Skeletal muscle tissue (tissue), 4 donors: ENCODE measurements around the gene FRMD5. TPM values are rescaled to one million over a fixed set of nuclear protein-coding genes. Genes with fewer than 3 reads are reported as not detected.

Source experiments
- H3K27ac ChIP-seq: one replicate; pipeline ENCODE4 v1.7.0; 2013; ENCODE audit warnings: mild to moderate bottlenecking, low read depth, low read length, inconsistent platforms
- H3K27me3 ChIP-seq, 3 donors: one replicate each; pipeline ENCODE4 v1.7.0; 2013; ENCODE audit warnings: low read length in 3 of 3; ENCODE audit not compliant: control insufficient read depth in 3 of 3, insufficient read depth in 3 of 3
- H3K36me3 ChIP-seq, 3 donors: one replicate each; pipeline ENCODE4 v1.7.0; 2013; ENCODE audit warnings: low read length in 3 of 3; ENCODE audit not compliant: control insufficient read depth in 3 of 3, insufficient read depth in 3 of 3
- H3K4me1 ChIP-seq, 3 donors: one replicate each; pipeline ENCODE4 v1.7.0; 2013; ENCODE audit warnings: low read length in 3 of 3, mild to moderate bottlenecking in 3 of 3; ENCODE audit not compliant: control insufficient read depth in 3 of 3, insufficient read depth in 3 of 3
- H3K4me3 ChIP-seq, 3 donors: one replicate each; pipeline ENCODE4 v1.7.0; 2013; ENCODE audit warnings: low read length in 3 of 3
- H3K9ac ChIP-seq, 3 donors: one replicate each; pipeline ENCODE4 v1.7.0; 2013; ENCODE audit warnings: low read length in 3 of 3, mild to moderate bottlenecking in 3 of 3, moderate library complexity in 2 of 3, low read depth in 1 of 3
- H3K9me3 ChIP-seq, 3 donors: one replicate each; pipeline ENCODE4 v1.7.0; 2013; ENCODE audit warnings: low read length in 3 of 3; ENCODE audit not compliant: control insufficient read depth in 3 of 3
- total RNA-seq: library from RNA; depleted of rRNA; stranded (reverse); fragments of >200 nt; gene quantifications from one replicate; pipeline ENCODE4 v1.2.3, GENCODE V29; 2014
- donor health status: Osteomylitis.

The FRMD5 gene
- total RNA-seq, 1 donor from 2014 or later, result 3.7 TPM

GRCh38 chr15:44102675-44103254 lies 92.3 kb downstream of the FRMD5 start:
- no peak overlapping the region for H3K9ac ChIP-seq
- H3K36me3 ChIP-seq, result no peaks in the 10 kb centered on the region
- no peaks in the 10 kb centered on the region for H3K4me1 ChIP-seq
- H3K4me3 ChIP-seq, result no peak overlapping the region
- no peaks in the 10 kb centered on the region for H3K9me3 ChIP-seq
- H3K27me3 ChIP-seq, result no peaks in the 10 kb centered on the region
- no peak overlapping the region for H3K27ac ChIP-seq

GRCh38 chr15:44101944-44102343 lies 93.1 kb downstream of the FRMD5 start:
- H3K4me1 ChIP-seq, result no peaks in the 10 kb centered on the region
- H3K9me3 ChIP-seq, result no peaks in the 10 kb centered on the region
- H3K27ac ChIP-seq, result no peak overlapping the region
- H3K36me3 ChIP-seq, result no peaks in the 10 kb centered on the region
- no peak overlapping the region for H3K9ac ChIP-seq
- no peaks in the 10 kb centered on the region for H3K27me3 ChIP-seq
- no peak overlapping the region for H3K4me3 ChIP-seq

GRCh38 chr15:44101286-44101685 lies 93.8 kb downstream of the FRMD5 start:
- no peaks in the 10 kb centered on the region for H3K9me3 ChIP-seq
- no peaks in the 10 kb centered on the region for H3K36me3 ChIP-seq
- H3K9ac ChIP-seq, result no peak overlapping the region
- H3K4me1 ChIP-seq, result no peaks in the 10 kb centered on the region
- H3K27me3 ChIP-seq, result no peaks in the 10 kb centered on the region
- no peak overlapping the region for H3K27ac ChIP-seq
- no peak overlapping the region for H3K4me3 ChIP-seq

GRCh38 chr15:44099671-44100070 lies 95.4 kb downstream of the FRMD5 start:
- Histone ChIP-seq H3K36me3 (no peaks in the 10 kb centered on the region), H3K4me3 (no peak overlapping the region), H3K27ac (no peak overlapping the region), H3K4me1 (no peaks in the 10 kb centered on the region), H3K27me3 (no peaks in the 10 kb centered on the region), H3K9me3 (no peaks in the 10 kb centered on the region), H3K9ac (no peak overlapping the region)

DNA sequence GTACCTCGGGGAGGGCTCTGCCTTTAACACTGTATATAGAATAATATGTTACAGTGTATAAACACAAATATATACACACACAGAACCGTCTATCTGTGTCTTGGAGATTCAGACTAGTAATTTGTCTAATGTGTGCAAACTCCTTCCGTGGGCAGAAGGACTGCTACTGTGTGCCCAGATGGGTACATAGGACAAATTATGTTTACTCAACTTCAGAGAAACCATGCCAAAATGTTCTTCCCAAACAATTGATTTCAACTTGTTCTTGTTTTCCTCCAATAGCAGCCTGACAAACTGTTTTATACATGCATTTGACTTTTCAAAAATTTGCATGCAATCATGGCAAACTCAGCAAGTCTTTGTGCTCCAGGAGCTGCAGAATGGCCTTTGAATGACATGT lies 97.5 kb downstream of the FRMD5 start:
- Histone ChIP-seq H3K4me1 (no peaks in the 10 kb centered on the region), H3K36me3 (no peaks in the 10 kb centered on the region), H3K4me3 (no peak overlapping the region), H3K27me3 (no peaks in the 10 kb centered on the region), H3K9ac (no peak overlapping the region), H3K27ac (no peak overlapping the region), H3K9me3 (no peaks in the 10 kb centered on the region)

- Histone ChIP-seq H3K9ac (no peak overlapping the region), H3K9me3 (no peaks in the 10 kb centered on the region), H3K36me3 (no peaks in the 10 kb centered on the region), H3K4me3 (no peak overlapping the region), H3K4me1 (no peaks in the 10 kb centered on the region), H3K27me3 (no peaks in the 10 kb centered on the region), H3K27ac (no peak overlapping the region)
Observed at GRCh38 chr15:44096596-44096995, 98.5 kb downstream of the FRMD5 start.

DNA sequence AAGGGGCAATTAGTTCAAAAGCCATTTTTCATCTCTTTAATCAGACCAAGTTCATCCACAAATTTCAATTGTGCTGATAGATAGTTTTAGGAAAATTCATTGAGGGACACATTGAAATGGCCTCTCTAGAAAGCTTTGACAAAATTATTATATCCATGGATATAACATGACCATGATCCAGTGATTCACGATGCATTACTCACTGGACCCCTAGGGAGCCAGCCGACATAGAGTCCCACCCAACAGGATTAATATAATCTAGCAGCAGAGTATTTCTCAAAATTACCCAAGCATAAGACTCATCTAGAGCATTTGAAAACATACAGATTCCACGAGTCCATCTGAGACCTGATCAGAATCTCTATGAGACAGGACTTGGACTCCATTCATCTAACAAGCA lies 100.3 kb downstream of the FRMD5 start:
- Histone ChIP-seq H3K36me3 (no peaks in the 10 kb centered on the region), H3K9me3 (no peaks in the 10 kb centered on the region), H3K27ac (no peak overlapping the region), H3K4me3 (no peak overlapping the region), H3K9ac (no peak overlapping the region), H3K4me1 (no peaks in the 10 kb centered on the region), H3K27me3 (no peaks in the 10 kb centered on the region)

DNA sequence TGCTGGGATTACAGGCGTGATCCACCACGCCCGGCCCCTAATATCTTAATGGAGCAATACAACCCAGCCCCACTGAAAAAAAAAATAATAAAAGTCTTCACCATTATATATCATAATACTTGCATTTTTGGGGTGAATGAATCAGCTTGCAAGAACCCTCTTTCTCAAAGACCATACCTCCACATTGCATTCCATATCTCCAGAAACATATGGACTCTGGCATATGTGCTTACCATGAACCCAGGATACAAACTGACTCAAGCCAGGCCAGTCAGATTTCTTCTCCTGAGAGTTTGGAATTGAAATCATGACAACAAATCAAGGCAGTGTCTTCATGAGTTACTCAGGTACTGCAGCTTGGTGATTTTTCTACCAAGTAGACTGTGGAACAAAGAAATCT lies 101.2 kb downstream of the FRMD5 start:
- H3K4me3 ChIP-seq, result no peak overlapping the region
- H3K9me3 ChIP-seq, result no peaks in the 10 kb centered on the region
- H3K27ac ChIP-seq, result no peak overlapping the region
- no peaks in the 10 kb centered on the region for H3K36me3 ChIP-seq
- H3K27me3 ChIP-seq, result no peaks in the 10 kb centered on the region
- H3K4me1 ChIP-seq, result no peaks in the 10 kb centered on the region
- H3K9ac ChIP-seq, result no peak overlapping the region

- Histone ChIP-seq H3K27ac (no peak overlapping the region), H3K4me3 (no peak overlapping the region), H3K36me3 (no peaks in the 10 kb centered on the region), H3K9ac (no peak overlapping the region), H3K4me1 (no peaks in the 10 kb centered on the region), H3K27me3 (no peaks in the 10 kb centered on the region), H3K9me3 (no peaks in the 10 kb centered on the region)
Observed at GRCh38 chr15:44092221-44092620, 102.8 kb downstream of the FRMD5 start.

GRCh38 chr15:44087578-44088465 lies 107.2 kb downstream of the FRMD5 start:
- H3K4me3 ChIP-seq, result no peak overlapping the region
- no peaks in the 10 kb centered on the region for H3K9me3 ChIP-seq
- no peak overlapping the region for H3K9ac ChIP-seq
- H3K27ac ChIP-seq, result no peak overlapping the region
- H3K27me3 ChIP-seq, result no peaks in the 10 kb centered on the region
- no peaks in the 10 kb centered on the region for H3K36me3 ChIP-seq
- no peaks in the 10 kb centered on the region for H3K4me1 ChIP-seq
